Cortex of kidney (tissue), 1 donor: Measurements from ENCODE around the gene KIF5A.
"Not testable (repeated sequence)": the region's sequence is repeated elsewhere in the genome, so short reads cannot be mapped to it uniquely, and the experiment has no call there.

Source experiments
- DNase-seq: peaks from one replicate; lab custom pipeline; 2025; lab: John Stamatoyannopoulos, UW

The KIF5A gene

DNA sequence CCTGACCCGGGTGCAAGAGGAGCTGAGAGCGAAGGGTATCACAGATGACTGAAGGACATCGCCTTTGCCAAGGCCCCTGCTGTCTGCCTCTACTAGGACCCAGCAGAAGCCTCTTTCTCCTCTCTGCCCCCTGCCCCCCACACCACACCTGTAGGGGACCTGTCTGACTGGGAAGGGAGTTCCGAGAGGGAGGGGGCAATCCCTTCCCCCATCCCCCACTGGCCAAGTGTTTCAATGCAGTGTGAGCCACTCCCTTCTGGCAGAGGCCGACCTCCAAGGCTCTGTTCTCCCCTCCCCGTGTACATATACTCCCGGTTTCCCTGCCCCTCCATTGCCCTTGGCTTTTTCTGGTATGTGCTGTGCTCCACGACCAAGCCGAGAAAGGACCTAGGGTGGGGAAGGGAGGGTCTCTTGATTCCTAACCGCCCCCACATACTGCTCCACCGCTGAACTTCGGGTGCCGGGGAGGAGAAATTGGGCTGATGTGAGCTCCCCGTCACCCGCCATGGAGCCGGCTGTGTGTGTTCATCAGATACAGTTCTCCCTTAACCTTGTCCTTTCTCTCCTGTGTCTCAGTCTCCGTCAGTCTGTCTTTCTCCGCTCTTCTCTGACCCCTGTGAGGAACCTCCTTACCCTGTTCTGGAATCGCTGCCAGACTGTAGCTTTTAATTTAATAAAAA is 59.4 kb downstream of the KIF5A start:
- DNase-seq, result no peak

DNA sequence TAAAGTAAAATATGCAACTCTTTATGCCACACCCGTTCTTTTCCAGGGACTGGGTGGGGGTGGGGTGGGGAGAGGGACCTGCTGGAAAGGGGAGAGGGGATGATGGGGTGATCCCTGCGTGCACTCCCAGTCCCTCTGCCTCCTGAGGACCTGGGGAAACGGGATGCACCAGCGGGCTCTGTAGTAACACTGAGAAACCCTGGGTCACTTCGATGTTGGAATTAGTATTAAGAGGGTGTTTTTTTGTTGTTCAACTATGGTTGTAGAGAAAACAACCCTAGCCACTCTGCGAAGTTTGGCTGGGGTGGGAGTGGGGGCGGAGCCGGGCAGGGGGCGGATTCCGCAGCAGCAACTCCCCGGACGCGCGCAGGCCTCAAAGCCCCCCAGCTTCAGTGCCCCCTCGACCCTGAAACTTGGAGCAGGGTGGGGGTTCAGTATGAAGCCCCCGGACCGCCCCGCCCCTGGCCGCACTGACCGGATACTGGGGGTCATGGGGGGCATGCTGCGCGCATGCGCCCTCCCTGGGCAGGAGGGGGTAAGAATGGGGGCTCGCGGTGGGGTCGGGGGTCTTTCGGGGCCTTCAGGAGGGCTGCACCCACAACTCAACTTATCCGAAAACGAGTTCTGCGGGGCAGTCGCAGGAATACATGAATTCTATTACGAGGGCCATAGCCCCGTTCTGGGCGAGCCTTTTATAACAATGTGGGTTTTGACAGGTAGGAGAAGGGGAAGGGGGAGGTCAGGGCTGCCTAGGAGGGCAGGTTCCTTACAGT is 60.1 kb downstream of the KIF5A start:
- DNase-seq, result no peak

DNA sequence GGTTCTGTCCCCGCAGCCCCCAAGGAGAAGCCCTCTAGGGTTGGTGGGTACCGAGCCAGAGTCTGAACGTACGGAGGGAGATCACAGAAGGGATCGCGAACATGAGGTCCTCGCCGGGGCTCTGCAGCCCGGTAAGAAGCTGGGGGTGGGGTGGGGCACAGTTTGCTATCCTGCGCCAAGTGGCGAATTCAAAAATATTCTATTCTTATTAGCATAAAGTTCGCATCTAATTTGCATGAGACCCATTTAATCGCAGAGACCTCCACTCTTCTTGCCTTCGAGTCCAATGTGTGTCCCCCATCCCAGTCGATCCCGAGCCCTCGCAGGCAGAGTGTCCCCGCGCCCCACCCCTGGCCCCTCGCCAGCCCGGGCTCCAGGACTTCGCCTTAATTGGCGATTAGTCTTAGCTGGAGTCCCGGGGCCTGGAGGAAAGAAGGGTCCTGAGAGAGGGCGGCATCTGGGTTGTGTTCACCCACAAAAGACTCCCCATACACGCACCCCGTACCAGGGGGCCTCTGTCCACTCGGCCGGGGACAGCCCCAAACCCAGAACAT is 60.8 kb downstream of the KIF5A start:
- DNase-seq, result no peak

DNA sequence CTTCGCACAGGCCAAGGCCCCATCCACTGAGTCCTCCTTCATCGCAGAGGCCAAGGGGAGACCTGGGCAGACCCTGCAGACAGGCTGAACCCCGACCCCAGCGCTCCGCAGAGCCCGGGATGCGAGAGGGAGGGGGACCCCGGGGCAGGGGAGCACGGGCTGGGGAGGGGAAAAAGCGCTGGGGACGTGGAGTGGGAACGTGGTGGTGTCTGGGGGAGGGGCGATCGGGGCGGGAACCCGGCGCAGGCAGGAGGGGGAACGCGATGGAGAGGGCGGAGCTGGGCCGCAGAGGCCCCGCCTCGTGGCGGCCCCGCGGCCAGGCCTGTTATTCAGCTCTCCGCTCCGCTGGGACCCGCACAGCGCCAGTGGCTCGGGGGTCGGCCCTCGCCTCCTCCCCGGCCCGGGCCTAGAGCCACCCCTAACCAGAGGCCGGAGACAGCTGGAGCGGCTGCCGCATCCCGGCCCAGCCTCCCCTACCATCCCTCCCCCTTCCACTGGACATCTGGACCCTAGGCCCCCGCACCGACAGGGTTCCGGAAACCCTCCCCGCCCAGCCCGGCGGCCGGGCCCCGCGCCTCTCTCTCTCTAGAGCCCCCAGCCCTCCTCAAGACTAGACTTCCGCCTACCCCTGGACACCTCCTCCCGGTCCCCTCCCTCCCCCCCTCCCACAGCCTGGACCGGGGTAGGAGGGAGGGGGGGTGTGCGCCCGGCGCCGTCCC is 61.4 kb downstream of the KIF5A start, which contains the start of gene ARHGEF25:
ARHGEF25 (plus strand) TSS at position 328 of the 719 bp plus-strand sequence. CDS start 460 bp downstream, outside the sequence.
- no peak for DNase-seq

DNA sequence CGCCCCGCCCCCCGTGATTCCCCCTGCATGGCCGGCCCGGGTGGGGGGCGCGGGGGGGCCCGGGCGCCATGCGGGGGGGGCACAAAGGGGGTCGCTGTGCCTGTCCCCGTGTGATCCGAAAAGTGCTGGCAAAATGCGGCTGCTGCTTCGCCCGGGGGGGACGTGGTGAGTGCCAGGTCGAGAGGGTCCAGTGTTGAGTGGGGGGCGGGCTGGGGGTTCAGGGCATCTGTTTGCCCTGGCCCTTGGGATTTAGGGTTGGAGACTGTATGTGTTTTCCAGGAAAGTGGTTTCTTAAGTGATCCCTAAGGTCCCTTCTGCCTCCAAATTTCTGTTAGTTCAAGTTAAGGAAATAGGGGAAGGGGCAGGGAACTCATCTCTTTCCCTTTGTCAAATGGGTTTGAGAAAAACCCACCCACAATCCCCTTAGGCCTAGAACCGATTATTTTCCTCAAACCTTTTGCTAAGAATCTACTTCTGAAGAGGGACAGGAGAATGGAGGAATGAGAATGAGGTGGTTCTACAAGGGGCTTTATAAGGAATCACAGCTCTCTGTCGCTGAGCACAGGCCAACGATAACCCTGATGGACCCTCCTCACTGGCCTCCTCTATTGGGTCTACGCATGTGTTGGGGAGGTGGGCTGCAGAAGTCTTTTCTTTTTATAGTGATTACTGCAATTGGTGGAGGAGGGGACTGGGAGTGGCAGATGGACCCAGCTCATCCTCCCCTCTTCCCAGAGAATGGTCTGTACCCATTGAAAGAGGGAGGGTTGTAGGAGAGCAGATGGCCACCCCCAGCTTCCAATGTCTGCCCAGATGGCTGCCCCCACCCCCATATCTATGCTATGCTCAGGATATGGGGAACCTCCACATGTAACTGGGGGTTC is 62.2 kb downstream of the KIF5A start:
- DNase-seq, result no peak

DNA sequence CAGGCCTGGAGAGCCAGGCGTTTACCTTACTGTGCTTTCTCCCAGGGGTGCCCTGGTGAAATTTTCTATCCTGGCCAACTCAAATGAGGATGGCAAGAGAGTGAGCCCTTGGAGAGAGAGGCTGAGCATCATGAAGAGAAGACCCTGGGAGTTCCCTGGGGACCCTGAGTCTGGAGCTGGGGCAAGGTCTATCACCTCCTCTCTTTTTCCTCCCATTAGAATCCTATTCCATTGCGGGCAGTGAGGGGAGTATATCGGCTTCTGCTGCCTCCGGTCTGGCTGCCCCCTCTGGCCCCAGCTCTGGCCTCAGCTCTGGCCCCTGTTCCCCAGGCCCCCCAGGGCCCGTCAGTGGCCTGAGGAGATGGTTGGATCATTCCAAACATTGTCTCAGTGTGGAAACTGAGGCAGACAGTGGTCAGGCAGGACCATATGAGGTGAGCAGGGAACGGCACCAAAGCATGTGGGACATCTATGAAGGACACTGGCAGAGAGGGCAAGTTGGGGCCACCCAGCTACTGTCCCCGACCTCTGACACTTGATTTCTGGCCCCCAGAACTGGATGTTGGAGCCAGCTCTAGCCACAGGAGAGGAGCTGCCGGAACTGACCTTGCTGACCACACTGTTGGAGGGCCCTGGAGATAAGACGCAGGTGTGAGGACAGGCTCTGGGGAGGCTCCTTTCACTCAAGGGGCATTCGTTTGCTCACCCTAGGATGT is 63.0 kb downstream of the KIF5A start:
- DNase-seq, result no peak

DNA sequence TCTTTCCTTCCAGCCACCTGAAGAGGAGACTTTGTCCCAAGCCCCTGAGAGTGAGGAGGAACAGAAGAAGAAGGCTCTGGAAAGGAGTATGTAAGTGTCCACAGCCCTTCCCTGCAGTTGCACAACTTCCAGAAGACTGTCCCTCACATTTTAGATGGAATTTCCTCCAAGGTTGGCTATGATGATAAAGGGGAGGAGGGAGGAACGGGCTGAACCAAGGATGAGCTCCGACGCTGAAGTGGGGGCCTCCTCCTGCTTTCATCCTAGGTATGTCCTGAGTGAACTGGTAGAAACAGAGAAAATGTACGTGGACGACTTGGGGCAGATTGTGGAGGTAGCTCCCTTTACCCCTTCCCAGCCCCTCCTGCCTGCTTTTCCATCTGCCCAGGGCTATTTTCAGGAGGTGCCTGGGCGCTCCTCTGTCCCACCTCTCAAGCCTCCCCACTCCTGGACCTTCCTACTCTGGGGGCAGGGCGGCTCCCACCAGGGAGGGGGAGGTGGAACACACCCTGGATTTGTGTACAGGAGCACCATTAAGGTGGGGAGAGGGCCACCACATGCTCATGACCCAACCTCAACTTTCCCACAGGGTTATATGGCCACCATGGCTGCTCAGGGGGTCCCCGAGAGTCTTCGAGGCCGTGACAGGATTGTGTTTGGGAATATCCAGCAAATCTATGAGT is 63.7 kb downstream of the KIF5A start:
- DNase-seq, result no peak

DNA sequence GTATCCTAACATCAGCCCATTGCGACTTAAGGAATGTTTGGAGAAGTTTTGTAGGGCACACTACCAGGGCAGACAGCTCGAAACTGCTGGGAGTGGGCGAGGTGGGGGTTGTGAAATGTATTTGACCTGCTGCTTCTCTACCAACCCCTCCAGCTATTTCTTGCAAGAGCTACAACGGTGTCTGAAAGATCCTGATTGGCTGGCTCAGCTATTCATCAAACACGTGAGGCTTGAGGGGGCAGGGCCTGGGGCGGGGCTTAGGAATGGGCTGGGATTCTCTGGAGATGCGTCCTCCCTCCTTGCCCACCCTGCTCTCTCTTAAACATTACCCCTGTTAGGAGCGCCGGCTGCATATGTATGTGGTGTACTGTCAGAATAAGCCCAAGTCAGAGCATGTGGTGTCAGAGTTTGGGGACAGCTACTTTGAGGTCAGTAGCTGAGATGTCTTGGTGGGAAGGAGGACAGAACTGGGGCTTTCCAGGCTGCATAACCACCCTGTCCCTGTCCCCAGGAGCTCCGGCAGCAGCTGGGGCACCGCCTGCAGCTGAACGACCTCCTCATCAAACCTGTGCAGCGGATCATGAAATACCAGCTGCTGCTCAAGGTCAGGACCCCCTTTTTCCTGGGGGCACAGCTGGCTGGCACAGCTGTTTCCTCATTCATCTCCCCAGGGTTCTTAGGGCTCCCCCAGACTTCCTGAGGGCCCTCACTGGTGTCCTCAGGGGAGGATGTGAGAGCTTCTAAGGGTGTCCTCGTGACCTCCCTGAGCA is 64.5 kb downstream of the KIF5A start:
- no peak for DNase-seq

DNA sequence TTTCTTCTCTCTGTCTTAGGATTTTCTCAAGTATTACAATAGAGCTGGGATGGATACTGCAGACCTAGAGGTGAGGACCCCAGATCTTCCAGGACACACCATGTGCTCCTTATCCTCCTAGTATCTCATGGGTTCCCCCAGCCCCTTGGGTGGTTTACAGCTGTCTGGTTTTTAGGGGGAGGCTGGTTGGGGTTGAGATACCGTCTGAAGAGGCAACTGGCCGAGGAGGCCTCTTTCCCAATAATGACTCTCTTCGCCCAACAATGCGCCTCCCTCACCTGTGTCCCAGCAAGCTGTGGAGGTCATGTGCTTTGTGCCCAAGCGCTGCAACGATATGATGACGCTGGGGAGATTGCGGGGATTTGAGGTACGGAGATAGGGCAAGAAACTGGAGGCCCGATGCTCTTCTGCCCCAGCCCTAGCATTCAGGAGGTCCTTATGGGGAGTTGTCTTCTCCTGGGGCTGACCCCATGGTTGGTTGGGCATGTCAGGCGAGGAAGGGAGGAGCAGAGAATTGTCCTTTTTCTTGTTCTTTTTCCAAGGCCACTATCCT is 65.2 kb downstream of the KIF5A start:
- DNase-seq, result no peak

DNA sequence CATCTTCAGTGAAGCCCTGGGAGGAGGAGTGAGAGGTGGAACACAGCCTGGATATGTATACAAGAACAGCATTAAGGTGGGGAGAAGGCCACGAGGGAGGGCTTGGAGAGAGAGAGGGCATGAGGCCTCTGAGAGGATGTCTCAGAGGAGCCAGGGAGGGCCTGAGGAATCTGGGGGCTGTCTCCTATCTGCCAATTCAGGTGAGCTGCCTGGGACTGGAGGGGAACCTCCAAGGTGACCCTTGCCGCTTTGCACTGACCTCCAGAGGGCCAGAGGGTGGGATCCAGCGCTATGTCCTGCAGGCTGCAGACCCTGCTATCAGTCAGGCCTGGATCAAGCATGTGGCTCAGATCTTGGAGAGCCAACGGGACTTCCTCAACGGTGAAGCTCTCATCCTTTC is 65.8 kb downstream of the KIF5A start:
- DNase-seq, result no peak

DNA sequence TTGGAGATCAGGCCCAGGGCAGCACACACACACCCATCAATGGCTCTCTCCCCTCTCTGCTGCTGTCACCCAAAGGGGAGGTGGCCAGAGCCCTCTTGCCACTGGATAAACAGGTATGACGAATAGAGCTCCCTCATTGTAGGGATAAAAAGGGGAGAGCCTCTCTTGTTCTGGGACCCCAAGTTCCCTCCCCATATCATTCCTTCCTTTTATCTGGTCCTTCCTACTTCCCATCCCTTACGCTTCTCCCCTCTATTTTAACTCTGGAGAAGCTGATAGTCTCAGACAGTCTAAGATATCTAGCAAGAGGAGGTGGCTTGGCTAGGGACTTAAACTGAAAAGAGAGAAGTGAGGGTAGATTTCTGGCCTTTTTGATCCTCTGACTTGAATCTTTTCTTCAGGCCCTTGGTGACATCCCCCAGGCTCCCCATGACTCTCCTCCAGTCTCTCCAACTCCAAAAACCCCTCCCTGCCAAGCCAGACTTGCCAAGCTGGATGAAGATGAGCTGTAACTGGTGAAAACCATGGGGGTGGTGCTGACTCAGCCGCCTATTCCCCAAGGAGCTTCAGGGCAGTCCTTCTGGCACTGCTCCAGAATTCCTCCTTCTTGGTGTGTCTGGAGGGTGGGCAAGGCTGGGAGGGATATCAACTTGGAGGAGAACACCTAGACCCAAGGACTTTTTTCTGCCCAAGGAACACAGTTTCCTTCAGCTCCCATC is 66.7 kb downstream of the KIF5A start:
- DNase-seq, result no peak

DNA sequence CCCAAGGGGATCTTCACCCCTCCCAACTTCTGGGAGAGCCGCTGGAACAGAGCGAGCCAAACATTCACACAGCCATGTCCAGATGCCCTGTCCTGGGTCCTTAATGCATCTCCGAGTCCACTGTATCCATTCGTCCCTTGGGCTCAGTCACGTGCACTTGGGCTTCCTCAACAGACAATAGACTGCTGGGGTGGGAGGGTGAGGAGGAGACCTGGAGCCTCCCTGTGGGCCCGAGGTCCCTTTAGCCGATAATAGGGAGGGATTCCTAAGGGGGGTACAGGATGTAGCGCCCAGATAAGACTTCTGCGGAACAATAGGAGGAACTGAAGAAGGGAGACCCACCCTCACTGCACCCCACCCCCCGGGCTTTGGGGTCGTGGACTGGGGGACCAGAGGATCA is 68.1 kb downstream of the KIF5A start:
- DNase-seq, result no peak

DNA sequence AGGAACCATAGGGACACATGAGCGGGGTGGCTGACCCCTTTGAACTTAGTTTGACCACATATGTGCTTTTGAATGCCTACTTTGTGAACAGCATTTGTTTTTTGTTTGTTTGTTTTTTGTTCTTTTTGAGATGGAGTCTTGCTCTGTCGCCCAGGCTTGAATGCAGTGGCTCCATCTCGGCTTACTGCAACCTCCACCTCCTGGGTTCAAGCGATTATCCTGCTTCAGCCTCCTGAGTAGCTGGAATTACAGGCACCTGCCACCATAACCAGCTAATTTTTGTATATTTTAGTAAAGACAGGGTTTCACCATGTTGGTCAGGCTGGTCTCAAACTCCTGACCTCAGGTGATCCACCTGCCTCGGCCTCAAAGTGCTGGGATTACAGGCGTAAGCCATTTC is 68.6 kb downstream of the KIF5A start:
- DNase-seq, result not testable (repeated sequence)

DNA sequence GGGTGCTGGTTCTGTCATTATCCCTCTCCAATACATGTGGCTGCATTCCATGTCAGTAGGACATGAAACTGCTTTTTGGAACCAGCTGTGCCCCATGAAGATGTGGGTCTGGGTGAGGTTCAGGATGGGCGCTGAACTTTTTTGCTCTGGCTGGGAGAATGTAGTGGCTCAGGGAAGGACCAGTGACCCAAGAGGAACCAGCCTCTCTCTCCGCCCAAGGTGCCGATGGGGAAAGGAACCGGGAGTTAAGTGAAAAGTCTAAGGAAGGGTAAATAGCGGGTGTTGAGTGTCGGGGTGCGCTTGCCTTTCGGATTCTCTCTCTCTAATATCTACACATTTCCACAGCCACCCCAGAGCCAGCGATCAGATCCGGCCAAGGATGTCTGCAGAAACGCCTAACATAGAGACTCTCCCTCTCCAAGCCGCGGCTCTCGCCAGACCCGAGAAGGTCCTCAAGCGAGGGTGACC is 69.2 kb downstream of the KIF5A start:
- no peak for DNase-seq

DNA sequence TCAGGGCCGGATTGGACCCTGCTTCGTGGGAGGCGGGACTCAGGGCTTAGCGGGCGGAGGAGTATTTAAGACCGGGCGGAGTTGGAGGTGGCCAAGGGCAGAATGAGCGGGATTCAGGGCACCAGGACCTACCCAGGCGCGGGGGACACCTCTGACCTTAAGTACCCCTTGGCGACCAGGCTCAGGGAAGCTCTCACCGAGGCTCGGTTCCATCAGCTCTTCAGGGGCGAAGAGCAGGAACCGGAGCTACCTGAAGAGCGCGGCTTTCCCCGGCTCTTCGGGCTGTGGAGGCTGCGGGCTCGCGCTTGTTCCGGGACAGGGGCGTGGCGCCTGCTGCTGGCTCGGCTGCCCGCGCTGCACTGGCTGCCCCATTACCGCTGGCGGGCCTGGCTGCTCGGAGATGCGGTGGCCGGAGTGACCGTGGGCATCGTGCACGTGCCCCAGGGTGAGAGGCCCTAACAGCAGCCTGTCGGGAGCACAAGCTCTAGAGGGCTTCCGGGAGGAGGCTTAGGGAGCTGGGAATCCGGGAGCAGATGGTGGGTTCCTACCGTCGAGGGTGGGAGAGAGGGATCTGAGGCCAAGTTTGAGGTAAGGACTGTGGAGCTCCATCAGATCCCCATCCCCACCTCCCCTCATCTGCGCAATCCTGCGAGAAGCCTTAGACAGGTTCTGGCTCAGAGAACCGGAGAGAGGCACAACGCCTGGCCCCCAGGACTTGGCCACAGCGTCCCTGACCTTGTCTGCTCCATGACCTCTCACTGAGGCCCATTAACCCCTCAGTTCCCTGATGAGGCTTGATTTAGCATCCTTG is 69.8 kb downstream of the KIF5A start:
- no peak for DNase-seq

DNA sequence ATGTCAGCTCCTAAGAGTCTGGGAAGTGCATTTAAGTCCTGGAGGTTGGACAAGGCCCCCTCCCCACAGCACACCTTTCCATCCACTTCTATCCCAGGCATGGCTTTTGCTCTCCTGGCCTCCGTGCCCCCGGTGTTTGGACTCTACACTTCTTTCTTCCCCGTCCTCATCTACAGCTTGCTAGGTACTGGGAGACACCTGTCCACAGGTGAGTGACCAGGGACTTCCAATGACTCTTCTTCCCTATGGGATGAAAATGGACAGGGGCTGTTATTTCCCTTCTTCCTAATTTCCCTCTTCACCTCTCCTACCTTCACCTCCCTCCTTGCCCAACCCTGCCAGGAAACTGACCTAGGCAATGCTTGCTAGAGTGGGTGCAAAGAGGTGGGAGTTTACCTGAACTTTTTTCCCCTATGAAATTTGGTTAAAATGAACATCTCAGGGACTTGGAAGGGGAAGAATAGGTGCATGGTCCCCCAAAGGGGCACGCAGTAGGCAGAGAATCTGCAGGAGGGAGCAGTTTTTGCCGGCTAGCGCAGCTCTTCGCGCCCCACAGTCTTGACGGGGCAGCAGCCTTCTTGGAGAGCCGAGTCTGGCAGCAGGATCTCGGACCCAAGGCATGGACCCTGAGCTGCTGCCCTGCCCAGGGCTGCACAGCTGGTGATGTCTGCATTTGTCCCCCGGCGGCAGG is 70.5 kb downstream of the KIF5A start:
- DNase-seq, result no peak

DNA sequence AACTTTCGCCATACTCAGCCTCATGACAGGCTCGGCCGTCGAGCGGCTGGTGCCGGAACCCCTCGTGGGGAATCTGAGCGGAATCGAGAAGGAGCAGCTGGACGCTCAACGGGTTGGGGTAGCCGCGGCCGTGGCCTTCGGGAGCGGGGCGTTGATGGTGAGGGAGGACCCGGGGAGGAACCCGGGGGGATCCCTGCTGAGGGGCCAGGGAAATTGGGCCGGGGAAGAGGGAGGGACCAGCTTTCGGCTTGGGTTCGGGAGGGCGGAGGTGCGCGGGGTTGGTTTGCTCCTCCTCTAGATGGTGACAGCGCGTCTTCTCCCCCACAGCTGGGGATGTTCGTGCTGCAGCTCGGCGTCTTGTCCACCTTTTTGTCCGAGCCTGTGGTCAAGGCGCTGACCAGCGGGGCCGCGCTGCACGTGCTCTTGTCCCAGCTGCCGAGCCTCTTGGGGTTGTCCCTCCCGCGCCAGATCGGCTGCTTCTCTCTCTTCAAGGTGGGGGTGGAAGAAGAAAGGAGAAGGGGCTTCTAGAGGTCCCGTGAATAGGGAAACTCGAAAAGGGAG is 71.2 kb downstream of the KIF5A start:
- no peak for DNase-seq
